ENCODE data around the gene NCCRP1. TPM values are rescaled to one million over a fixed set of nuclear protein-coding genes. Genes with fewer than 3 reads are reported as not detected.
"Not testable (repeated sequence)": the region's sequence is repeated elsewhere in the genome, so short reads cannot be mapped to it uniquely, and the experiment has no call there.

NCCRP1 gene
- total RNA-seq, 6 experiments from 2014 or later, result not detected

- H3K4me1 Mint-ChIP-seq (ENCODE audit: low read depth), result no peaks in the 10 kb centered on the region
- peaks cover 34% of the 10 kb centered on the region for H3K27me3 Mint-ChIP-seq (ENCODE audit: insufficient read depth)
- DNase-seq, result no peak
- peaks cover 8% of the 10 kb centered on the region for H3K9me3 Mint-ChIP-seq
- H3K36me3 Mint-ChIP-seq (ENCODE audit: low read depth), result no peaks in the 10 kb centered on the region
- no peak overlapping the region for H3K4me3 Mint-ChIP-seq
- H3K27ac Mint-ChIP-seq, result no peak overlapping the region
- TF ChIP-seq, protein P1, sequence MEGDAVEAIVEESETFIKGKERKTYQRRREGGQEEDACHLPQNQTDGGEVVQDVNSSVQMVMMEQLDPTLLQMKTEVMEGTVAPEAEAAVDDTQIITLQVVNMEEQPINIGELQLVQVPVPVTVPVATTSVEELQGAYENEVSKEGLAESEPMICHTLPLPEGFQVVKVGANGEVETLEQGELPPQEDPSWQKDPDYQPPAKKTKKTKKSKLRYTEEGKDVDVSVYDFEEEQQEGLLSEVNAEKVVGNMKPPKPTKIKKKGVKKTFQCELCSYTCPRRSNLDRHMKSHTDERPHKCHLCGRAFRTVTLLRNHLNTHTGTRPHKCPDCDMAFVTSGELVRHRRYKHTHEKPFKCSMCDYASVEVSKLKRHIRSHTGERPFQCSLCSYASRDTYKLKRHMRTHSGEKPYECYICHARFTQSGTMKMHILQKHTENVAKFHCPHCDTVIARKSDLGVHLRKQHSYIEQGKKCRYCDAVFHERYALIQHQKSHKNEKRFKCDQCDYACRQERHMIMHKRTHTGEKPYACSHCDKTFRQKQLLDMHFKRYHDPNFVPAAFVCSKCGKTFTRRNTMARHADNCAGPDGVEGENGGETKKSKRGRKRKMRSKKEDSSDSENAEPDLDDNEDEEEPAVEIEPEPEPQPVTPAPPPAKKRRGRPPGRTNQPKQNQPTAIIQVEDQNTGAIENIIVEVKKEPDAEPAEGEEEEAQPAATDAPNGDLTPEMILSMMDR (IDR thresholded peaks at IDR 0.05), result peak; percentile 58
Observed at GRCh38 chr19:39212375-39212742, 15.6 kb downstream of the NCCRP1 start.

DNA sequence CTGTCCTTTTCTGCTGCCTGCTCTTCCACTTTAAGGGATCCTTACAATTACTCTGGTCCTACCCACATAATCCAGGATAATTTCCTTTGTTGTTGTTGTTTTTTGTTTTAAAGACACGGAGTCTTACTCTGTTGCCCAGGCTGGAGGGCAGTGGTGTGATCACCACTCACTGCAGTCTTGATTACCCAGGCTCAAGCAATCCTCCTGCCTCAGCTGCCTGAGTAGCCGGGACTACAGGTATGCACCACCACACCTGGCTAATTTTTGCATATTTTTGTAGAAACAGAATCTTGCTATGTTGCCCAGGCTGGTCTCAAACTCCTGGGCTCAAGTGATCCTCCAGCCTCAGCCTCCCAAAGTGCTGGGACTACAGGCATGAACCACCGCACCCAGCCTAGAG, 18.6 kb downstream of the NCCRP1 start:
- DNase-seq; H3K27ac Mint-ChIP-seq; H3K36me3 Mint-ChIP-seq (ENCODE audit: low read depth); H3K4me3 Mint-ChIP-seq; H3K4me1 Mint-ChIP-seq (ENCODE audit: low read depth); H3K9me3 Mint-ChIP-seq: not testable (repeated sequence)
- H3K27me3 Mint-ChIP-seq (ENCODE audit: insufficient read depth), result peaks cover 30% of the 10 kb centered on the region

DNA sequence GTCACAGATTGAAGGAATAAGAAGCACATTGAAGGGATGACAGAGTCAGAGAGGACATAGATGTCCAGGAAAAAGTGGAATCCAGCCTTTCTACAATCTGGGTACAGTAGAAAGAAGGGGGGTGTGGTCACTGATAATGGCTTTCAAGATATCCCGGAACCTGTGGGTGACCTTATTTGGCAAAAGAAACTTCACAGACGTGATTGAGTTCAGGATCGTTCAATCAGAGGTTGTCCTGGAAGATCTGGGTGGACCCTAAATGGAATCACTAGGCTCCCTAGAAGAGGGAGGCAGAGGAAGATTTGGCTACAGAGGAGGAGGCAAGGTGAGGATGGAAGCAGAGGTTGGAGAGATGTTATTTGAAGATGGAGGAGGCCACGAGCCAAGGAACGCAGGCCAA, 20.3 kb downstream of the NCCRP1 start:
- peaks cover 35% of the 10 kb centered on the region for H3K27me3 Mint-ChIP-seq (ENCODE audit: insufficient read depth)
- no peak for DNase-seq
- no peaks in the 10 kb centered on the region for H3K36me3 Mint-ChIP-seq (ENCODE audit: low read depth)
- H3K9me3 Mint-ChIP-seq, result peaks cover 8% of the 10 kb centered on the region
- H3K4me3 Mint-ChIP-seq, result no peak overlapping the region
- H3K27ac Mint-ChIP-seq, result no peak overlapping the region
- TF ChIP-seq, protein P1 (IDR thresholded peaks at IDR 0.05), result no peak
- H3K4me1 Mint-ChIP-seq (ENCODE audit: low read depth), result no peaks in the 10 kb centered on the region

DNA sequence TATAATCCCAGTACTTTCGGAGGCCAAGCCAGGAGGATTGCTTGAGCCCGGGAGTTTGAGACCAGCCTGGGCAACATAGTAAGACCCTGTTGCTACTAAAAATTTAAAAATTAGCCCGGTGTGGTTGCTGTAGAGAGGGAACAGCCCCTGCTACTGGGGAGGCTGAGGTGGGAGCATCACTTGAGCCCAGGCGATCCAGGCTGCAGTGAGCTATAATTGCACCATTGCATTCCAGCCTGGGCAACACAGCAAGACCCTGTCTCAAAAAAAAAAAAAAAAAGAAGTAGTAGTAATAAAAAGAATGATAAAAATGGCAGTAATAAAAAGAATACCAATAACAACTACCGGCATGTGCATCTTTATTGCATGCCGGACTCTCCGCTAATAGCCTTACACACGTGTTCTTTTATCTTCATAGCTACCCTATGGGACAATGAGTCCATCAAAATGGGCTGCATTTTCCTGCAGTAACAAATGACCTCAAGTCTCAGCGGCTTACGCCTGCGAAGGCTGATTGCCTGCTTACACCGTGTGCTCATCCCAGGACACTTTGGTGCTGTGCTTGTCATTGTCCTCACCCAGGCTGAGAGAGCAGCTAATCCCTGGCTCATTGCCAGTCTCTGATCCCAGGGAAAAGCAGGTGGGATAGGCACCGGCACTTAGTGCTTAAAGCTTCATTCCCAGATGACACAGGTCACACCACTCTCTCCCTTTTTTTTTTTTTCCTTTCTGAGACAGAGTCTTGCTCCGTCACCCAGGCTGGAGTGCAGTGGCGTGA, 21.7 kb downstream of the NCCRP1 start:
- Mint-ChIP-seq H3K9me3 (peaks cover 8% of the 10 kb centered on the region), H3K27ac (no peak overlapping the region), H3K27me3 (ENCODE audit: insufficient read depth) (peaks cover 36% of the 10 kb centered on the region), H3K4me3 (no peak overlapping the region), H3K36me3 (ENCODE audit: low read depth) (no peaks in the 10 kb centered on the region), H3K4me1 (ENCODE audit: low read depth) (no peaks in the 10 kb centered on the region)
- TF ChIP-seq, protein P1 (IDR thresholded peaks at IDR 0.05), result no peak
- DNase-seq, result no peak

- not testable (repeated sequence) for H3K9me3 Mint-ChIP-seq, H3K27ac Mint-ChIP-seq
- H3K27me3 Mint-ChIP-seq (ENCODE audit: insufficient read depth), result peaks cover 38% of the 10 kb centered on the region
Observed at GRCh38 chr19:39219108-39219507, 22.3 kb downstream of the NCCRP1 start.

DNA sequence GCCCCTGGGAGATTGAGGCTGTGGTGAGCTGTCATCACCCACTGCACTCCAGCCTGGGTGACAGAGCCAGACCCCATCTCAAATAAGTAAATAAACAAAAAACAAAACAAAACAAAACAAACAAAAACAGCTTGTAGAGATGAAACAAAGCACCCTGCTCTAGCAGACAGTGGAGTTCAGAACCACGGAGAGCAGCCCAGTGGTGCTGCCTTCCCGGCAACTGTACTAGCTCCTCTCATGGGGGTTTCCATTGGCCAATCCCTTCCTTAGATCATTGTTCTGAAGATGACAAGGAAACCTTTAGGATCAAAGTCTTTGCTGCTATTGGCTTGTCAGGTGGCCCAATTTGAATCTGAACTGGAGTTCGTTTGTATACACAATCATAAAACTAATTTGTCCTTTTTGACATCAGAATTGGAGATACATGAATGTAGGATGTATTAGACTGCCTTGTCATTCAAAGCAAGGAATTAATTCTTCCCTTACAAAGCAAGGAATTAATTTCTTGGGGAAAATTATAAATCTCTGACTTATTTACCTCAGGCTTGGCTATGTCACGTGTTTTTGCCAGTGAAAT, 27.0 kb downstream of the NCCRP1 start:
- Mint-ChIP-seq H3K27me3 (ENCODE audit: insufficient read depth) (peaks cover 41% of the 10 kb centered on the region), H3K27ac (no peak overlapping the region), H3K36me3 (ENCODE audit: low read depth) (no peaks in the 10 kb centered on the region), H3K4me1 (ENCODE audit: low read depth) (no peaks in the 10 kb centered on the region), H3K9me3 (peaks cover 4% of the 10 kb centered on the region; the same call in 1 of the 2 replicates), H3K4me3 (no peak overlapping the region)
- peak; percentile 40 for DNase-seq
- TF ChIP-seq, protein P1 (IDR thresholded peaks at IDR 0.05), result no peak

More at GRCh38 chr19:39219108-39219507, 22.3 kb downstream of the NCCRP1 start:
- H3K36me3 Mint-ChIP-seq (ENCODE audit: low read depth); H3K4me1 Mint-ChIP-seq (ENCODE audit: low read depth); H3K4me3 Mint-ChIP-seq; DNase-seq: not testable (repeated sequence)

All from HFFc6 (cell line).